ENCODE measurements around the gene SLC35F3.
"Not testable (repeated sequence)": the region's sequence is repeated elsewhere in the genome, so short reads cannot be mapped to it uniquely, and the experiment has no call there.

Gene SLC35F3

DNA sequence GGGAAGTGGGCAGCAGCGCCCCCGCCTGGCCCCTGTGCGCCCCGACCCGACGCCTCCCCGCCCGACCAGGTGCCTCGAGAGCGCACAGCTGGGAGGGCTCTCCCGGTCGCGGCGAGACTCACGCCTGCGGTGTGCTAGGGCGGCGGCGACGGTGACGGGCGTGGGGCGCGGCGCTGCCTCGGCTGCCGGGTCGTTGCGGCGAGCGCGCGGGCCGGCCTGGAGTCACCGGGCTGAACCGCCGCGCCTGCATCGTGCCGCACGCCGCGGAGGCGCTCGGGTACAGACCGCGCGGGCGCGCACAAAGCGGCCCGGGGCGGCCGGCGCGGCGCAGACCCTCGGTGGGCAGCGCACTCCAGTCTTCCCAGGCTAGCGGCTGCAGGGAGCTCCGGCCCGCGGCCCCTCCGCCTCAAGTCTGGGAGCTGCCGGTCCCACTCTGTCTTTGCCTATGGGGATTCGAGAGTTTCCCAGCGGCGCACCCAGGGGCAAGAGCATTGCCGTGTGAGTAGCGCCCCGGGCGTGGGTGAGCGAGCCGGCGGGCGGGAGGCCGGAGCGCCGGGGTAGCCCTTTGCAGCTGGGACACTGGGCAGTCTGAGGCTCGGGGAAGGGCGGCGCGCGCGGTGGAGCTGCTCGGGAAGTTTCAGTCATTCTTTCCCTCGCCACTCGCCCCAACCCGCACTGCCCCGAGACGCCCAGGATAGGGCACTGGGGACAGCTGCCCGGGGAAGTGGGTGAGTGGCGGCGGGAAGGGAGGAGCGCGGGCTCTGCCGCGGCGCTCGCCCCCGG, at the start of gene SLC35F3:
Gene SLC35F3 (plus strand): TSS at position 44 of the 783 bp plus-strand sequence.
- DNase-seq (peak; percentile 12 to 13), ATAC-seq (peak; percentile 79)
- H3K4me3 Mint-ChIP-seq, result peak within 1 kb of the TSS; percentile 13 to 63

GRCh38 chr1:233859446-233859845, 45.0 kb upstream of the SLC35F3 start:
- Mint-ChIP-seq H3K9me3 (no peaks in the 10 kb centered on the region), H3K4me3 (no peak overlapping the region), H3K4me1 (no peaks in the 10 kb centered on the region), H3K27ac (no peak overlapping the region), H3K27me3 (no peaks in the 10 kb centered on the region)
- DNase-seq, result no peak
- no peak for ATAC-seq

More for the DNA sequence above, at the start of gene SLC35F3:
- Mint-ChIP-seq H3K4me1 (peaks cover 15% of the 10 kb centered on the region), H3K9me3 (peaks cover 0 to 4% of the 10 kb centered on the region in 2 donors), H3K27ac (no peak within 1 kb of the TSS), H3K27me3 (peaks cover 84% of the 10 kb centered on the region)

- DNase-seq (no peak), ATAC-seq (no peak)
- Mint-ChIP-seq H3K9me3 (peaks cover 16 to 20% of the 10 kb centered on the region in 2 donors), H3K4me3 (no peak overlapping the region), H3K27me3 (no peaks in the 10 kb centered on the region), H3K27ac (no peak overlapping the region), H3K4me1 (no peaks in the 10 kb centered on the region)
These were observed 40.5 kb upstream of the SLC35F3 start for GRCh38 chr1:233863901-233864545.

GRCh38 chr1:233864578-233864977, 39.9 kb upstream of the SLC35F3 start:
- no peak overlapping the region for H3K4me3 Mint-ChIP-seq
- peaks cover 16 to 21% of the 10 kb centered on the region in 2 donors for H3K9me3 Mint-ChIP-seq
- DNase-seq (no peak), ATAC-seq (no peak)
- no peaks in the 10 kb centered on the region for H3K4me1 Mint-ChIP-seq
- no peak overlapping the region for H3K27ac Mint-ChIP-seq
- H3K27me3 Mint-ChIP-seq, result no peaks in the 10 kb centered on the region

DNA sequence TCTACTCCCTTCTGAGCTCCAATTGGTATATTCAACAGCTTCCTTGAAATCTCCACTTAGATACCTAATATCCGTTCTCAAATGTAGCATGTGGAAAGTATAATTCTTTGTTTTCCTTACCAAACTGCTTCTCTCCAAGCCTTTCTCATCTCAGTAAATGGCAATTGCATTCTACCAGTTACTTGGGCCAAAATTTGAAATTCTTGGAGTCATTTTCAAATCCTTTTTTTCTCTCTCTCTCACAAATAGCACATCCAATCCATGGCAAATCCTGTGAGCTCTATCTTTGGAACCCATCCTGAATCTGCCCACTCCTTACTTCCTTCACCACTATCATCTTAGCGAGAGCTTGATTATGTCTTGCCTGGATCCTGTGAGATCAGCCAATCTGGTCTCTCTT, 39.3 kb upstream of the SLC35F3 start:
- Mint-ChIP-seq H3K27me3 (no peaks in the 10 kb centered on the region), H3K4me3 (no peak overlapping the region), H3K27ac (no peak overlapping the region), H3K9me3 (peaks cover 21 to 27% of the 10 kb centered on the region in 2 donors), H3K4me1 (no peaks in the 10 kb centered on the region)
- ATAC-seq, result no peak
- no peak for DNase-seq

DNA sequence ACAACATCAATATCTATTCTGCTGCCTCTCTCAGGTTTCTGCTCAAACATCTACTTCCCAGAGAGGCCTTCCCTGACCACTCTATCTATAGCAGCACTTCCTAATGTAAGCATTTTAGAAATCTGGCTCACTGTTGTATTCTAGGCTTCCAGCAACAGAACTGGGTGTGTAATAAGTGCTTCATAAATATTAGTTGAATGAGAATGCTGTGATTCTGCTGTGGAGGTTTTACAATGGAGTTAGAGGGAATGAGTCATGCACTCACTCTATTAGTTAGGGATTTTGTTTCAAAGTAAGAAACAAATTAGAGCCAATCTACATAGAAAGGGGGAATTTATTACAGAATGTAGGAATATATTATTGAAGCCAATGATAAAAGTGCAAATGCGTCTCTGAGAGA, 38.6 kb upstream of the SLC35F3 start:
- no peak overlapping the region for H3K4me3 Mint-ChIP-seq
- no peaks in the 10 kb centered on the region for H3K27me3 Mint-ChIP-seq
- DNase-seq (no peak), ATAC-seq (no peak)
- no peak overlapping the region for H3K27ac Mint-ChIP-seq
- H3K4me1 Mint-ChIP-seq, result no peaks in the 10 kb centered on the region
- peaks cover 21 to 27% of the 10 kb centered on the region in 2 donors for H3K9me3 Mint-ChIP-seq

DNA sequence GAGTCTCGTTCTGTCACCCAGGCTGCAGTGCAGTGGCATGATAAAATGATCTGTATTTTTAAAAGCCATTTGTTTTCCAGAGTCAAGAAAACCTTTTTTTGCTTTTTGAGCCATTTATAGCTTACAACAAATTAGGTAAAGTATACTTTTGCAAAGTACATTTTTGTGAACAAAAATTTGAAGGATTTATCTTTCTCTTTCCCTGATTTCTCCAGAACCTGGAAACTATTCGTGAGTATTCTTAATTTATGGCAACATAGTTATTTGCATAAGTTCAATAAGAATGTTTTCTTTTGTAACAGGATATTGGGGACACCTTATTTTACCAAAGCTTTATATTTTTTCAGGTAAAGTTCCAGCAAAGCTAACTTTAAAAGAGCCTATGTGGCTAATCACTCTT, 37.4 kb upstream of the SLC35F3 start:
- no peak overlapping the region for H3K4me3 Mint-ChIP-seq
- no peak overlapping the region for H3K27ac Mint-ChIP-seq
- no peaks in the 10 kb centered on the region for H3K4me1 Mint-ChIP-seq
- H3K9me3 Mint-ChIP-seq, result peaks cover 21 to 27% of the 10 kb centered on the region in 2 donors
- ATAC-seq, result no peak
- no peaks in the 10 kb centered on the region for H3K27me3 Mint-ChIP-seq
- DNase-seq, result no peak

GRCh38 chr1:233868461-233868860, 36.0 kb upstream of the SLC35F3 start:
- H3K9me3 Mint-ChIP-seq, result peaks cover 21 to 27% of the 10 kb centered on the region in 2 donors
- H3K4me1 Mint-ChIP-seq, result no peaks in the 10 kb centered on the region
- ATAC-seq, result no peak
- peak overlapping the region in 1 of 2 donors; percentile 49 for H3K27ac Mint-ChIP-seq
- no peaks in the 10 kb centered on the region for H3K27me3 Mint-ChIP-seq
- no peak overlapping the region for H3K4me3 Mint-ChIP-seq
- no peak for DNase-seq

GRCh38 chr1:233869680-233870079, 34.8 kb upstream of the SLC35F3 start:
- H3K9me3 Mint-ChIP-seq, result peaks cover 21 to 27% of the 10 kb centered on the region in 2 donors
- H3K27ac Mint-ChIP-seq, result no peak overlapping the region
- no peaks in the 10 kb centered on the region for H3K27me3 Mint-ChIP-seq
- H3K4me1 Mint-ChIP-seq, result no peaks in the 10 kb centered on the region
- no peak overlapping the region for H3K4me3 Mint-ChIP-seq
- ATAC-seq (no peak), DNase-seq (no peak)

GRCh38 chr1:233873666-233874065, 30.8 kb upstream of the SLC35F3 start:
- ATAC-seq (no peak), DNase-seq (no peak)
- H3K4me3 Mint-ChIP-seq, result no peak overlapping the region
- no peak overlapping the region for H3K27ac Mint-ChIP-seq
- peaks cover 5 to 8% of the 10 kb centered on the region in 2 donors for H3K9me3 Mint-ChIP-seq
- H3K4me1 Mint-ChIP-seq, result no peaks in the 10 kb centered on the region
- no peaks in the 10 kb centered on the region for H3K27me3 Mint-ChIP-seq

GRCh38 chr1:233879841-233880240, 24.6 kb upstream of the SLC35F3 start:
- Mint-ChIP-seq H3K4me1 (no peaks in the 10 kb centered on the region), H3K27me3 (peaks cover 24% of the 10 kb centered on the region), H3K27ac (no peak overlapping the region), H3K4me3 (no peak overlapping the region), H3K9me3 (peaks cover 11 to 22% of the 10 kb centered on the region in 2 donors)
- ATAC-seq (no peak), DNase-seq (no peak)

DNA sequence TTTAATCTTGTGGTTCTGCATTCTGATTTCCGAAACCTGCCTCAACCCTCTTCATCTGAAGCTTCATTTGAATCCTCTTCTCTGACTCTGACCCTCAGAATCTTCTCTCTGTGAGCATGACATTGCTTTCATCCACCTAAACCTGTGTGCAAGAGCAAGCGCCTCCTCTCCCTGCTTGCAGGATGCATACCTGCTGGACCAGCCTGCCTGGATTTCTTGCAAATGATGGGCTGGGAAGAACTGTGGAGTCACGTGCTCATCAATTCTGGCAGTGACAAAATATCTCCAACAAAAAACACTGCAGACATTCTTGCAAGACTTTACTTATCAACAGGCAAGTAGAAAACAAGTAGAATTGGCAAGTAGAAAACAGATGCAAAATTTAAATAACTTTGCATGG, 20.8 kb upstream of the SLC35F3 start:
- H3K4me3 Mint-ChIP-seq, result no peak overlapping the region
- H3K9me3 Mint-ChIP-seq, result peaks cover 11 to 28% of the 10 kb centered on the region in 2 donors
- H3K27ac Mint-ChIP-seq, result peak overlapping the region in 1 of 2 donors; percentile 75
- H3K4me1 Mint-ChIP-seq, result no peaks in the 10 kb centered on the region
- no peak for DNase-seq
- peaks cover 24% of the 10 kb centered on the region for H3K27me3 Mint-ChIP-seq
- no peak for ATAC-seq

DNA sequence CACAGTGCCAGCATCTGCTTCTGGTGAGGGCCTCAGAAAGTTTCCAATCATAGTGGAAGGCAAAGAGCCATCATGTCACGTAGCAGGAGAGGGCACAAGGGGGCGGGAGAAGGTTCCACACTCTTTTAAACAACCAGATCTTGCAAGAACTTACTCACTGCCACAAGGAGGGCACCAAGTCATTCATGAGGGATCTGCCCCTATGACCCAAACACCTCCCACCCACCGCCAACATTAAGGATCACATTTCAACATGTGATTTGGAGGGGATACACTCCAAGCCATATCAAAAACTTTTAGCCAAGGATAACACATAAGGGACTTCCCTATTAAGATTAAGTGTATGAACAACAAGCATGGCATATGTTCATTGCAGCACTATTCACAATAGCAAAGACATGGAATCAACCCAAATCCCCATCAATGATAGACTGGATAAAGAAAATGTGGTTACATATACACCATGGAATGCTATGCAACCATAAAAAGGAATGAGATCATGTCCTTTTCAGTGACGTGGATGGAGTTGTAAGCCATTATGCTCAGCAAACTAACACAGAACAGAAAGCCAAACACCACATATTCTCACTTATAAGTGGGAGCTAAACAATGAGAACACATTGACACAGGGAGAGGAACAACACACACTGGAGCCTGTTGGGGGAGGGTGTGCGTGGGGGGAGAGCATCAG, 19.9 kb upstream of the SLC35F3 start:
- DNase-seq (no peak), ATAC-seq (no peak)
- Mint-ChIP-seq H3K27me3 (peaks cover 24% of the 10 kb centered on the region), H3K27ac (no peak overlapping the region), H3K4me3 (no peak overlapping the region), H3K4me1 (no peaks in the 10 kb centered on the region), H3K9me3 (peaks cover 19 to 32% of the 10 kb centered on the region in 2 donors)

DNA sequence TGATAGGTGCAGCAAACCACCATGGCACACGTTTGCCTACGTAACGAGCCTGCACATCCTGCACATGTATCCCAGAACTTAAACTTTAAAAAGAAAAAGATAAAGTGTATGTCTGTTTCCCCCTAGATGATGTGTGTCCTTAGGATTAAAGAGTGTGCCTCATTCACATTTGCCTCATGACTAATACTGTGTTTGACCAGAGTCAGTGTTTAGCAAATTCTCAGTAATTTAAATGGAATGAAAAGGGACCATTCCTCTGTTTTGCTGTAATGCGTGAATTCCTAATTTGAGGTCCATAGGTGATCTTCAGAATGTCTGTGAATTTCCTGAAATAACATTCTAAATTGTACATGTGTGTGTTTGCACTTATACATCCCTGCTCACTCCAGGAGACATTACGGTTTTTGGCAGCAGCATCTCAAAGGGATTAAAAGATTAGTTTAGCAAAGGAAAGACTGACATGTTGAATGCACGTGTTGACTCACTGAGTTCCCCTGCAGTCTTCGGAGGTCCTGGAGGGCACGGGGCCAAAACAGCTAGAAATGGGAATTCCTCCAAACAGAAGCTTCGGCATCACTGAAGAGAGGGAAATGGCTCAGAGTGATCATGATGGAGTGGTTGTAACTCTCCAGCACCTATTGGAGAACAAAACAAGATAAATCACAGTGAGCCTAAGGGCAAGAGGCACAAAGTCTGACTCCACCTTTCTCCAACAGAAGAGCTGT, 19.1 kb upstream of the SLC35F3 start:
- H3K4me3 Mint-ChIP-seq, result no peak overlapping the region
- peaks cover 18% of the 10 kb centered on the region for H3K27me3 Mint-ChIP-seq
- ATAC-seq, result no peak
- H3K27ac Mint-ChIP-seq, result no peak overlapping the region
- peaks cover 14 to 32% of the 10 kb centered on the region in 2 donors for H3K9me3 Mint-ChIP-seq
- H3K4me1 Mint-ChIP-seq, result no peaks in the 10 kb centered on the region
- no peak for DNase-seq

DNA sequence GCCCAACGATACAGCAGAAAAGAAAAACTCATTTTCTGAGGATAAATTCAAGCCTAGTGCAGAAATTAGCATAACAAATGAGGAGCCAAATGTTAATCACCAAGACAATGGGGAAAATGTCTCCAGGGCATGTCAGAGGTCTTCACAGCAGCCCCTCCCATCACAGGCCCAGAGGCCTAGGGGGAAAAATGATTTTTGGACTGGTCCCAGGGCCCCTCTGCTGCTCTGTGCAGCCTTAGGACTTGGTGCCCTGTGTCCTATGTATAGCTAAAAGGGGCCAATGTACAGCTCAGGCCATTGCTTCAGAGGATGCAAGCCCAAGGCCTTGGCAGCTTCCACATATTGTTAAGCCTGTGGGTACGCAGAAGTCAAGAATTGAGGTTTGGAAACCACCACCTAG, 13.3 kb upstream of the SLC35F3 start:
- H3K4me3 Mint-ChIP-seq, ATAC-seq, H3K4me1 Mint-ChIP-seq, H3K27ac Mint-ChIP-seq, DNase-seq, H3K27me3 Mint-ChIP-seq: not testable (repeated sequence)
- peaks cover 13 to 48% of the 10 kb centered on the region in 2 donors for H3K9me3 Mint-ChIP-seq

All from stimulated activated naive CD8-positive, alpha-beta T cell treated with anti-CD3 and anti-CD28 coated beads, Interleukin-15, amount 100 ng/mL, for 72 hours (primary cell).